NCI-H2227 treated with DMSO at 0.1 percent for 48 hours (cell line): ENCODE data around the gene IRX3.

Experiments used
- DNase-seq: peaks from one replicate; lab custom pipeline; 2025; lab: John Stamatoyannopoulos, UW

Gene IRX3

GRCh38 chr16:54286366-54287130 is at the start of gene IRX3:
Gene IRX3 (minus strand): TSS chr16:54286787. CDS start chr16:54286050, 737 bp downstream.
- DNase-seq = peak; percentile 67

DNA sequence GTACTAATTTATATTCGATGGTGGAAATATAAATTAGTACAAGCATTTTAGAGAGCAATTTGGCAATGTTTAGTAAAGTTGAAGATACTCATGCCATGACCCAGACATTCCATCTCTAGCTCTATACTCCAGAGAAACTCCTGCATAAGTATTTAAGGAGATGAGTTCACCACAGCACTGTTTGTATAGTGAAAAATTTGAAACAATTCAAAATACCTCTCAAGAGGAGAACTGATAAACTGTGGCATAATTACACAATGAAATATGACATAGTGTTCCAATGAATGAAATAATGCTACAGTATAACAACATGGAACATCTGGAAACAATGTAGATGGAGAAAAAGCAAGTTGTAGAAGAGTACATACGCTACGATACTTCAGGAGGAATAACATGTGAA is 48.6 kb upstream of the IRX3 start:
- no peak for DNase-seq

- DNase-seq = no peak
These were observed 47.6 kb upstream of the IRX3 start for GRCh38 chr16:54334208-54334607.

DNA sequence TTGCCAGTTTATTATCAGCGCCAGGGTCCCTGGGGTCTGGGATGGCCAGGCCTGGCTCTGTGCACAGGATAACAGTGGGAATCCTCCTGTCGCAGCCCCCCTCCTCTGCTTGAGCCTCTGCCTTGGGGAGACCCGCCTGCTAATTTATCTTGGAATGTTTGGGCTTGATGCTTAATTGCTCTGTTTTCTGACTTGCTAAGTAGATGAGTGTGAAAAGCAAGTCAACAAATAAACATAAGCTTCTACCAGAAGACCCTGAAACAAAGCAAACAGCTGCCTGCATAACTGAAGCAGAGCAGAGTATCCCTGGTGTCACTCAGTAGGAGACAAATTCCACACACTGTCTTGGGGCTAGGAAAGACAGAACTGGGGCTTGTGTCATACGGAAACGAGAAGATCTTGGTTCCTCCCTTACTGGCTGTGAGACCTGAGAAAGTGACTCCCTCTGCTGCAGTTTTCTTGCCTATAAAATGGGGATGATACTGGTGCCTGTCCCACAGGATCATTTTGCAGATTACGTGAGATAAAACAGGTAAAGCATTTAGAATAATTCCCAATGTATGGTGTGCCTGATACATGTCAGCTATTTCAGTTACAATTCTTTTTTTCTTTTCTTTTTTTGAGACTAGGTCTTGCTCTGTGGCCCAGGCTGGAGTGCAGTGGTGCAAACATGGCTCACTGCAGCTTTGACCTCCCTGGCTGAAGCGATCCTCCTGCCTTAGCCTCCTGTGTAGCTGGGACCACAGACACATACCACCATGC is 44.8 kb upstream of the IRX3 start:
- DNase-seq = no peak

DNA sequence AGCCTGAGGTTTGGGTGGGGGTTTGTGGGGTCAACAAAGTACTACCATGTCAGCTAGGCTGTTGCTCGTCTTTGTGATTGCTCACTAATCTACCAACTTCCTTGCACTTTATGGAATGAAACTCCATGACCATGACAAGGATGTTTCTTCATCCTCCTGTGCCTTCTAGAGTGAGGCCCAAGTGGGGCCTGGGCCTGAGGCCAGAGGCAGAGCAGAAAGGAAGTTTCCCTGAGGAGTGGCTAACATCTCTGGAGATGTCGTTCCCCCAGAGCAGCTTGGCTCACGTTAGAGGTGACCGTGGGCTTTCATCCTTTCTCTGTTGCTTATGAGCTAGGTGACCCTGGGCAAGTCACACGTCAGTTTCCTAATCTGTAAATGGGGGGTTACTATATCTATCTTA is 41.0 kb upstream of the IRX3 start:
- no peak for DNase-seq

DNA sequence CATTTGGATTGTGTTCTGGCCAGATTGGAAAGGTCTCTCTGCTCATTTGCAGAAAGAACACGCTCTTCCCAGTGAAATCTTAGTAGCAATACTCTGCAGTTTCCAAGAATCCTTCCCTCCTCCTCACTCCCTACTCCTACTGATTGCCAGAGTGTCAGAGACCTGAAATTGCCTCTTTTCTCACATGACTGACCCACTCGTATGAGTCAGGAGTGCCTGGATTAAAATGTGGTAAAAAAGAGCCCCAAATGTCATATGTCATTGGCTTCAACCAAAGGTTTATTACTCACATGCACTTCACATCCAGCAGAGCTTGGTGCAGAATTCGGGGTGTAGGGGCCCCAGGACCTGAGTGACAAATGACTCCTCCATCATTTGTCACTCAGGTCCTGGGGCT is 39.7 kb upstream of the IRX3 start:
- no peak for DNase-seq

DNA sequence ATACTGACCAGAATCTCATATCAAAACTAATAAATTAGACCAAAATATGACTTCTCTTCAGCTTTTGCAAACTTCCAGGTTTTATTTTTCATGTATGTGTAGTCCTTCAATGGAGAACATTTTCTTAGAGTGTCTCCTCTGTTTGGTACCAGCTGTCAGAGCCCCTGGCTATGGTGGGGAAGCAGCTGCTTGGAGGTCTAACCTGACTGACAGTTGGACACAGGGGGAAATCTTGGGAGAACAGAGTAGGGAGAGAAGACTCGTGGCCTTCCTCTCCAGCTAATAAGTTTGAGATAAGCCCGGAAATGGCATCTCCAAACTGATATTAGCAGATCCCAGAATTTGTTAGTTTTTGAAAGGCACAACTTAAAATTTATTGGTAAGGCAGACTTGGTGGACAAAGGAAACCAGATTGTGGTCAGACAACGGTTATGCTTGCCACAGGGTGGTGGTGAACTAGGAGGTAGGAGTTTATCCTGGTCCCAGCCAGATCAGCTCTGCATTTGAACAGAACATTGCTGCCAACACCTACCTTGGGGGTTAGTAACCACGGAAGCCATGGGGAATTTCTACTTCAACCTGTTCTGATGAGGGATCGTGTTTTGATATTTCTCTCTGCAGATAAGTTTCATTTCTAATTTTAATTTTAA is 39.2 kb upstream of the IRX3 start:
- DNase-seq = no peak

DNA sequence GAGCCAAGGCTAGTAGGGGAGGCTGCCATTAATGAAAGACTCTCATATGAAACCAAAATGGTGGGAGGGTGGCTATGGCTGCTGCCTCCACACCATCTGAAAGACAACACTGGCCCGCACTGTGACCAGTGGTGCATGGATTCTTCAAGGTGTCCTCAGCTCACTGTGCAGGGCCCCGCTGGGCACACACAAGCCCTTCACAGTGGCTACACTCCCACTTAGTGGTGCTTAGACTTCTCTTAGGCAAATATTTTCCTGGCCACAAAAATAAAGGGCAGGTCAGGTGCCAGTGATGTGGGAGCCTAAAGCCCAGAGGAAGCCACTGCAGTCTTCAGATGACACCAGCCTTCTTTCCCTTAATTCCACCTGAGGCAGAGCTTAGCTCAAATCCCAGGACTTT is 38.1 kb upstream of the IRX3 start:
- no peak for DNase-seq

DNA sequence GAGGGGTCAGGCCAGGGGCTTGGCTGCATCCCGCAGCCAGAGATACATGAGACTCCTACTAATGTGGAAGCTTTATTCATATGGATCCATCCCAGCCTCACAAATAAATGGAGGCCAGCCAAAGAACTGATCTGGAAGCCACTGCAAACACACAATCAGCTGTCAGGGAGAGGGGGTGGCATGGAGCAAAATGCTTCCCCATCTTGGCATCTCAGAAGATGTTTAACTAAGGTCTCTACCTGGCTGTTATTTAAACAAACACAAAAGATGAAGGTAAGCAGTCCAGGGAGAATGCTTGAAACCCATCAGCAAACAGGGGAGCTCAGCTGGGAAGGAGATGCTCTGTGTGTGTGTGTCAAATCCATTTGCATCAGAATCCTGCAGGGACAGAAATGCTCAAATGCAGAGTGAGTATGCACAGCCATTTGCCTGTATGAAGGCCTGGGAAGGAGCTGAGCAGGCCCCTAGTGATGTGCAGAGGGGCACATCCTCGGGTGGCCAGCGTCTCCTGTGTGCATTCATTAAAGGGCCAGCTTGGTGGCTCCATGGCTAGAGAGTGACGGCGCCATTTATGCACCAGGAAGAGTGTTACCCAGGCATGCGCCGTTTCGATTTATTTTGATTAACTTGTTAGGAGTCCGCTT is 34.2 kb upstream of the IRX3 start:
- DNase-seq = no peak

- DNase-seq = no peak
These were observed 32.4 kb upstream of the IRX3 start for GRCh38 chr16:54318941-54319340.

DNA sequence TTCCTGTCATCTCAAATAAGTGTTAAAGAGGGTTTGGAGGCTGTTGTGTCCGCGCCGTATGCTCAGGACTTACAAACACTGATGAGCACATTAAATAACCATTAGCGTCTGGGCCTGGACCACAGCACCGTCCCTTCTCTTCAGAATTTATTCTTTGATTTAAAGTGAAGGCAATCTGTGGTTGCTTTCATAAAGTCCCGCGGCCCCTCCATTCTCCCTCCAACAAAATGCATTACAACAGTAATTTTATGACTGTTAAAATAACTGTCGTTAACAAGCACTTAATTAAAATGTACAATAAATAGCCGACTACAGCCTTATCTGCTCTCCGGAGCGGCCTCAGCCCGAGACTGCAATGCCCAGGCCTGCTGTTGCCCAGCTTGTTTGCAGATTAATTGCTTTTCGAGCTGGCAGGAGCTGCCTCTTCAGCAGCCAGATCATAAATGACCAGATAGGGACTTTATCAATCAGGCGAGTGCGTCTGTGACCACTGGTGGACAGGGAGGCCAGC is 30.6 kb upstream of the IRX3 start:
- DNase-seq = no peak

DNA sequence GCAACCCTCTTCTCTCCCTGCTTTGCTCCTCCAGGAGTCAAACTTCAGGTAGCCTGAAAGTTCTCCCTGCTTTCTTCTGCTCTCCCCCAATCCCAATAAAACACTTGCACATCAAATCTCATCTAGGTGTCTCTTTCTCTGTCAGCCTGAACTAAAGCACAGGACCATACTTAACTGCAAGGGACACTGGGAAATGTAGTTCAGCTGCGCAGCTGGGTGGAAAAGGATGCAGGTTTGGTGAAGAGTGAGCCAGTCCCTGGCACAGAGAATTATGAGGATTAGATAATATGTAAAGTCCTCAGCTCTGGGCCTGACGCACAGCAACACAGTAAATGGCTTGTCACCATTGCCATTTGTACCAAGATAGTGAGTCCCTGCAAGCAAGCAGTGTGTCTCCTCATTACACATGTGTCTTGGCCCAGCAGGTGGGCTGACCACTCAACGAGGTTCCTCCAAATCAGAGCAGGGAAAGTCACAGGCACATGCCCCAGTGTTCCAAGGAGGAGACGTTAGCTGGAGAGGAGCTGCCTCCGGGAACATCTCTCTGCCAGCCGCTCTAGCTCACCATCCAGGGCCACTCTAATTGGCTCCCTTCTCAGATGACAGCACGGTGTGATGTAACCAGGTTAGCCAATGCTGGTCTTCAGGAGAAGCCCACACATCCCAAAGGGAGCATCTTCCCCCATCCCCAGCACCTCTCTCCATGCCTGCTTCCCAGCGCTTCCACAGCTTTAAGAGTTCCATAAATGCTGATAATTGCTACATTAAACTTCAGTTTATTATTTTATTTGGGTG is 29.7 kb upstream of the IRX3 start:
- no peak for DNase-seq

DNA sequence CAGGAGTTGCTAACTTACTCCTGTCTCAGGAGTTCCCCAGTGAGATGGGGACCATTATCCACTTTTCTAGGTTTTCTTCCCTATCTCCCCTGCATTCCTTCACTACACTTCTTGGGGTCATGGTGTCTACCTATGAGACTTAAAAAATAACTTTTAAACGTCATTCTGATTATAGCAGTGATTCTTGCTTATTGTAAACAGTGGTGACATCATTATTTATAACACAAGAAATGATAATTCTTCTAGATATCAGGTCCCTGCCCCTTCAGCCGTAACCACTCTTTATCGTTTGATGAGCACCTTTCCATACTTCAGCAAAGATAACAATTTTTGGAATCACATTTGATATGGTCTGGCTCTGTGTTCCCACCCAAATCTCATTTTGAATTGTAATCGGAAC is 27.2 kb upstream of the IRX3 start:
- no peak for DNase-seq

DNA sequence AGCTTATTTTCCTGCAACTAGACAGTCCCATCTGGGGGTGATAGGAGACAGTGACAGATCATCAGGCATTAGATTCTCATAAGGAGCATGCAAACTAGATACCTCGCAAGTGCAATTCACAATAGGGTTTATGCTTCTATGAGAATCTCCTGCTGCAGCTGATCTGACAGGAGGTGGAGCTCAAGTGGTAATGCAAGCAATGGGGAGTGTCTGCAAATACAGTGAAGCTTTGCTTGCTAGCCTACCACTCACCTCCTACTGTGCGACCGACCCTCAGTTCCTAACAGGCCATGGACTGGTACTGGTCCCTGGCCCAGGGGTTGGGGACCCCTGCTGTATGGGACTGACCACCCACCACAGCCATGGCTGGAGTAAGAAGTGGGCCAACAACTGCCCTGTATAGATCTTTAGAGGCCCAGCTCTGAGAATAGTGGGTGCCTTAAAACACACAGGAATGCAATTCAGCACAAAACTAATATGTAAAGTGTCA is 26.0 kb upstream of the IRX3 start:
- DNase-seq = no peak

DNA sequence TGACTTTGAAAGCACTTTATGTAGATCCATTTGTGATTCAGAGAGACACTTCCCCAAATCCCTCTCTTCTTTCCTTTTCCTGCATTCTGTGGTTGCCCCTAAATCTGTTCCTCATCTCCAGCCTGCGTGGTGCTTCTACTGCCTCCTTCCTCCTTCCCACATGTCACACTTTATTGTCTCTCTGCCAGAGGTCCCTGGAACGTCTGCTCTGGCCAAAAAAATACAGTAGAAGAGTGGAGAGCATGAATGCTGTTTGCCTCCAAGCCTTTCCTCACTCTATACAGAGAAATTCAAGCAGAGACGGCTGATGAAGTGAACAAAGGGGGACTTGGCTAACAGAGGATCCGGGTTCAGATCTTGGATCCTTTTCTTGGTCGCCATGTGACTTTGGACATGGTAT is 22.8 kb upstream of the IRX3 start:
- DNase-seq = no peak

DNA sequence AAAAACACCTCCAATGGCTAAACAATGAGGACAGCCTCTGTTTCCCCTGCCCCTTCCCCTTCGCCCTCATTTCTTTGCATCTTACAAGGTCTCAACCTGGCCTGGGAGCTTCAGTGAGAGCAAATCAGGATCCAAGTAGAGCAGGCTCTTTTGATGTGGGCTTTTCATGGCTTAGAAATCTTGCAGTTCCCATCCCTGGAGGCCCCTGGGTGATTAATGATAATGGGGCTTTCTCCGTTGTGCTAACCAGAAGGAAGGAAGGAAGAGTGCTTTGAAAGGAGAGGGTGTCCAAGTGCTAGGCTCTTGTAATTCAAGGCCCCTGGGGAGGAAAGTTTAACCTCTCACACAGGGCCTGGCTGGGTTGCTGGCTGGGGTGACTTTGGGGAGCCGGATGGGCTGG is 18.5 kb upstream of the IRX3 start:
- DNase-seq = no peak

- no peak for DNase-seq
These were observed 17.0 kb upstream of the IRX3 start for GRCh38 chr16:54303613-54304012.

DNA sequence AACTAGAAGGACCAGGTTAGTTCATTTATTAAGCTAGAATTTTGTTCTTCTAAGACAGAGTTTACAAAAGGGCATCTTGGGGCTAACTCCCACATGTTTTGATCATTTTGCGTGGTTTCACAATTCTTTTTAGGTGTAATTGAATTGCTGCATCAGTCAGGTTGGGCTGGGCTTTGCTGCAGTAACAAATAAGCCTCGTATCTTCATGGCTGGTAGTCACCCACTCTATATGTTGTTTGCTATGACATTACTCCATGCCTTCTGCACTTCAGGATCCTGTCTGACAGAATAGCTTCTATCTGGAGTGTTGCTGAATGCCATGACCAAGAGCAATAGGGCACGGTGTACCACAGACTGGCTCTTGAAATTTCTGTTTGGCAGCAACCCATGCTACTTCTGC is 10.6 kb upstream of the IRX3 start:
- DNase-seq = no peak

GRCh38 chr16:54296543-54296942 is 10.0 kb upstream of the IRX3 start:
- no peak for DNase-seq

GRCh38 chr16:54291656-54292487 is 5.3 kb upstream of the IRX3 start:
- no peak for DNase-seq
